Hepatocyte (in vitro differentiated cells): ENCODE data around the gene PCDH7. TPM values are rescaled to one million over a fixed set of nuclear protein-coding genes. Genes with fewer than 3 reads are reported as not detected.
A peak's percentile ranks its signal among the peaks of the same experiment; 100 is the strongest.

ENCODE experiments used
- DNase-seq: peaks from one replicate; pipeline ENCODE4 v3.0.0-alpha.2; 2016; ENCODE audit warnings: low spot score
- H2AFZ ChIP-seq: fragments of 200-600 bp; sonication (generic); 2 replicates; pipeline ENCODE4 v1.6.0; 2016; ENCODE audit warnings: antibody characterized with exemption, mild to moderate bottlenecking
- H3K27ac ChIP-seq: fragments of 200-600 bp; sonication (generic); 2 replicates; pipeline ENCODE4 v1.5.1; 2016; ENCODE audit warnings: mild to moderate bottlenecking
- H3K27me3 ChIP-seq: fragments of 200-600 bp; sonication (generic); 2 replicates; pipeline ENCODE4 v1.6.1; 2016
- H3K36me3 ChIP-seq: fragments of 200-600 bp; sonication (generic); replicated peaks from 2 replicates; pipeline ENCODE4 v1.5.1; 2016; ENCODE audit warnings: low read depth; ENCODE audit not compliant: insufficient read depth
- H3K4me1 ChIP-seq: fragments of 200-600 bp; sonication (generic); 2 replicates; pipeline ENCODE4 v1.5.1; 2016; ENCODE audit warnings: mild to moderate bottlenecking, moderate library complexity; ENCODE audit not compliant: insufficient read depth
- H3K4me2 ChIP-seq: fragments of 200-600 bp; sonication (generic); 2 replicates; pipeline ENCODE4 v1.6.0; 2016
- H3K4me3 ChIP-seq: fragments of 200-600 bp; sonication (generic); 2 replicates; pipeline ENCODE4 v1.5.1; 2016; ENCODE audit warnings: mild to moderate bottlenecking
- H3K79me2 ChIP-seq: fragments of 200-600 bp; sonication (generic); 2 replicates; pipeline ENCODE4 v1.6.0; 2017; ENCODE audit warnings: mild to moderate bottlenecking
- H3K9me2 ChIP-seq: fragments of 200-600 bp; sonication (generic); replicated peaks from 2 replicates; pipeline ENCODE4 v1.6.0; 2017; ENCODE audit warnings: mild to moderate bottlenecking; ENCODE audit not compliant: insufficient read depth
- H3K9me3 ChIP-seq: fragments of 200-600 bp; sonication (generic); 2 replicates; pipeline ENCODE4 v1.5.1; 2016; ENCODE audit warnings: low read depth, mild to moderate bottlenecking
- H4K20me1 ChIP-seq: fragments of 200-600 bp; sonication (generic); 2 replicates; pipeline ENCODE4 v1.6.0; 2016; ENCODE audit warnings: mild to moderate bottlenecking; ENCODE audit not compliant: insufficient read depth, poor library complexity, severe bottlenecking
- EZH2 ChIP-seq: fragments of 200-600 bp; sonication (generic); IDR thresholded peaks from 2 replicates; pipeline ENCODE4 v1.6.1; 2016; ENCODE audit warnings: antibody characterized with exemption, mild to moderate bottlenecking, borderline replicate concordance
- EZH2phosphoT487 ChIP-seq: fragments of 200-600 bp; sonication (generic); IDR thresholded peaks from one replicate; pipeline ENCODE4 v1.6.1; 2018; ENCODE audit warnings: antibody characterized with exemption, mild to moderate bottlenecking, low read depth, moderate library complexity; ENCODE audit not compliant: unreplicated experiment, severe bottlenecking
- WGBS: methylation state at CpG from one replicate; pipeline ENCODE4 v1.1.6; 2016; ENCODE audit warnings: low lambda C conversion rate; ENCODE audit errors: missing lambda C conversion rate; 5-methylcytosine and 5-hydroxymethylcytosine counted together
- polyA plus RNA-seq: library from polyadenylated mRNA; unstranded; fragments of >200 nt; fragmentation: Nextera tagmentation; extraction: Ambion mirVana; gene quantifications from 2 replicates; pipeline ENCODE4 v1.2.1, GENCODE V29; 2016
- total RNA-seq: library from RNA; depleted of rRNA; stranded (reverse); fragments of >200 nt; gene quantifications from 2 replicates; pipeline ENCODE4 v1.2.3, GENCODE V29; 2014
- TF ChIP-seq, protein P1 (sequence below): fragments of 200-600 bp; sonication (generic); IDR thresholded peaks from 2 replicates; pipeline ENCODE4 v1.5.1; 2016; ENCODE audit warnings: antibody characterized with exemption, mild to moderate bottlenecking; ENCODE audit not compliant: poor library complexity

PCDH7 gene
- total and polyA plus RNA-seq, 2 experiments from 2014 or later: 34.0 to 59.9 TPM

DNA sequence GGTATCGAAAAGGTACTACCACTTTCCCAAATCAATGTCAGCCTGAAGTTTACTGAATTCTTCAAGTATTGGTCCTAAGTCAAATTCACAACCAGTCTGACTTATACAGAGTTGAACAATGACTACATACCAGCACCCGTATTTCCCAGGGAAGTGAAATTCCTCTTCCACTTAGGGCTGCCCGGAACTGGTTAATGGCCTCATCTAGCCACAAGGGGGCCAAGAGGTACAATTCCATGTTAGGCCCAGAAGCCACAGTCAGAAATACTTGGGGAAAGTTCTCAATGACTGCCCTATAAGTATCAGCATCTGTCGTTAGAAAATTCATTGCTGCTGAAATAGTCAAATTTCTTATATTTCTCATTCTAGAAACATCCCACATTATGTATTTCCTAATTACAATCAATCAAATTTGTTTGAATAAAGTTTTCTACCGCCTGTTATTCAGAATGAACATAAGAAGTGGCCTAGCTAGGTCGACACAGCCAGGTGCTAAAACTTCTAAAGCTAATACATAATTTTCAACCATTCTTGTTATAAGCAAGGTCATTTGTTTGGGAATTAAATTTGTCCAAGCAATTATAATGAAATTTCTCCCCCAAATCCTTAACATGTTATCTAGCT, 5.6 kb upstream of the PCDH7 start:
- Histone ChIP-seq H3K79me2 (no peaks in the 10 kb centered on the region), H4K20me1 (no peaks in the 10 kb centered on the region), H3K36me3 (no peaks in the 10 kb centered on the region), H3K27me3 (no peaks in the 10 kb centered on the region), H3K4me1 (no peaks in the 10 kb centered on the region), H3K4me3 (no peak overlapping the region), H3K4me2 (no peak overlapping the region), H3K9me3 (no peaks in the 10 kb centered on the region), H3K9me2 (no peaks in the 10 kb centered on the region), H3K27ac (no peak overlapping the region), H2AFZ (no peak overlapping the region)
- WGBS: 39% methylated on average over 6 of the region's 6 CpGs
- TF ChIP-seq, protein P1, sequence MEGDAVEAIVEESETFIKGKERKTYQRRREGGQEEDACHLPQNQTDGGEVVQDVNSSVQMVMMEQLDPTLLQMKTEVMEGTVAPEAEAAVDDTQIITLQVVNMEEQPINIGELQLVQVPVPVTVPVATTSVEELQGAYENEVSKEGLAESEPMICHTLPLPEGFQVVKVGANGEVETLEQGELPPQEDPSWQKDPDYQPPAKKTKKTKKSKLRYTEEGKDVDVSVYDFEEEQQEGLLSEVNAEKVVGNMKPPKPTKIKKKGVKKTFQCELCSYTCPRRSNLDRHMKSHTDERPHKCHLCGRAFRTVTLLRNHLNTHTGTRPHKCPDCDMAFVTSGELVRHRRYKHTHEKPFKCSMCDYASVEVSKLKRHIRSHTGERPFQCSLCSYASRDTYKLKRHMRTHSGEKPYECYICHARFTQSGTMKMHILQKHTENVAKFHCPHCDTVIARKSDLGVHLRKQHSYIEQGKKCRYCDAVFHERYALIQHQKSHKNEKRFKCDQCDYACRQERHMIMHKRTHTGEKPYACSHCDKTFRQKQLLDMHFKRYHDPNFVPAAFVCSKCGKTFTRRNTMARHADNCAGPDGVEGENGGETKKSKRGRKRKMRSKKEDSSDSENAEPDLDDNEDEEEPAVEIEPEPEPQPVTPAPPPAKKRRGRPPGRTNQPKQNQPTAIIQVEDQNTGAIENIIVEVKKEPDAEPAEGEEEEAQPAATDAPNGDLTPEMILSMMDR: peak; percentile 69
- no peak for TF ChIP-seq EZH2phosphoT487
- DNase-seq: peak; percentile 79

DNA sequence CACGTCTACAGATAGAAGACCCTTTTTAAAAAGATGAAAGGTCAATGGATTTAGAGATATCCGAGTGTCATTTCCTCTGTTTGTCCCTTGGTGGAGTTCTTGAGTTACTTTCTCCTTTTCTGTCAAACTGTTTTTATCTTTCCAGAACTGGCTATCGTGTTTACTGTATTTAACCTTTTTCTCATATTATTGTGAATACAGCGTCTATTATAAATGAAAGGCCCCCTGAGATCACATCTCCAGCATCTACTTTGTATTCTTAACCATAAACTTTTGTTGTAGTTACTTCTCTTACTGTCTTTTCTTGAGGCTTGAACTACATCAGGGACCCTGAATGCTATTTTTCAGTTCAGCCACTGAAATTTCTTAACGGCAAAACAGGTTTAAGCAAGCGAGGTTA, 4.0 kb upstream of the PCDH7 start:
- no peak overlapping the region for H3K27ac ChIP-seq
- DNase-seq: peak; percentile 40

DNA sequence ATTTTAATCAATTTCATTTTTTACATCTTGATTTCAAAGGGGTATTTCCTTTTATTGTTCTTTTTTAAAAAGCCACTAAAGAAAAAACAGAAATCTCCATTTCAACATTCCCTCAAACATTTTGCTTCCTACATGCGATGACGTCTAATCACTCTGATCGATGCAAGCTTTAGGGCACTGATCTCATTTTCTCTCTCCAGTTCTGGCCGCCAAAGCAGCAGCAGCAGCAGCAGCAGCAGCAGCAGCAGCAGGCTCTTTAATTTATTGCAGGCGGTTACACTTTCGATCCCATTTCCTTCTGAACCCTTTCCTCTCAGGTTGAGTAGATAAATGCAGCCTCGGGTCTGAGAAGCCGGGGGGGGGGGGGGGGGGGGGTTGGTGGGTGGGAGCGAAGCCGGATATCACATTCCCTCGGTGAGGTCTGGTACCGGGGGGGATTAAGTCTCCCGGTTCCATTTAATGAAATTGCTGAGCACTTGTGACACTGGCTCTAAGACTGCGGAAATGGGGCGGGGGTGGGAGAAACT, 3.4 kb upstream of the PCDH7 start:
- H3K4me2 ChIP-seq: peak overlapping the region; percentile 95
- peak; percentile 45 for DNase-seq
- no peaks in the 10 kb centered on the region for H3K9me3 ChIP-seq
- peak overlapping the region; percentile 75 for H3K27ac ChIP-seq
- peak overlapping the region; percentile 81 for H3K4me3 ChIP-seq
- peaks cover 13% of the 10 kb centered on the region for H3K79me2 ChIP-seq
- peak overlapping the region; percentile 88 for H2AFZ ChIP-seq
- H4K20me1 ChIP-seq: no peaks in the 10 kb centered on the region
- TF ChIP-seq EZH2phosphoT487 (no peak), EZH2 (no peak)
- TF ChIP-seq, protein P1: no peak
- no peaks in the 10 kb centered on the region for H3K36me3 ChIP-seq
- under 1% methylated on average over 10 of the region's 15 CpGs for WGBS
- no peaks in the 10 kb centered on the region for H3K9me2 ChIP-seq
- H3K27me3 ChIP-seq: no peaks in the 10 kb centered on the region
- H3K4me1 ChIP-seq: no peaks in the 10 kb centered on the region

More for the DNA sequence above, 4.0 kb upstream of the PCDH7 start:
- Histone ChIP-seq H3K9me2 (no peaks in the 10 kb centered on the region), H2AFZ (peak overlapping the region; percentile 41), H3K4me1 (no peaks in the 10 kb centered on the region), H3K79me2 (peaks cover 8% of the 10 kb centered on the region), H3K4me2 (peak overlapping the region; percentile 95), H4K20me1 (no peaks in the 10 kb centered on the region), H3K9me3 (no peaks in the 10 kb centered on the region), H3K4me3 (peak overlapping the region; percentile 35), H3K27me3 (no peaks in the 10 kb centered on the region), H3K36me3 (no peaks in the 10 kb centered on the region)
- TF ChIP-seq, protein P1: peak; percentile 67
- TF ChIP-seq EZH2phosphoT487: no peak
- whole genome bisulfite sequencing: 2% methylated on average over 6 of the region's 6 CpGs
